Loucy (cell line): ENCODE measurements around the gene POLE4.

Source experiments
- CTCF ChIP-seq: fragments of 200-600 bp; sonication (generic); conservative IDR thresholded peaks from 2 replicates; pipeline ENCODE4 v1.5.1; 2014; ENCODE audit warnings: mild to moderate bottlenecking, antibody characterized with exemption, low read length
- EZH2phosphoT487 ChIP-seq: fragments of 200-600 bp; IDR thresholded peaks from 2 replicates; pipeline ENCODE4 v1.6.1; 2018; ENCODE audit warnings: antibody characterized with exemption, mild to moderate bottlenecking, moderate library complexity, borderline replicate concordance

GRCh38 chr2:75003276-75003675, 44.8 kb downstream of the POLE4 start:
- TF ChIP-seq CTCF (no peak), EZH2phosphoT487 (no peak)
